ENCODE results near the gene MDN1. TPM values are rescaled to one million over a fixed set of nuclear protein-coding genes. Genes with fewer than 3 reads are reported as not detected.

Gene MDN1
- total RNA-seq, 1 experiment from 2014 or later = 53.6 TPM

DNA sequence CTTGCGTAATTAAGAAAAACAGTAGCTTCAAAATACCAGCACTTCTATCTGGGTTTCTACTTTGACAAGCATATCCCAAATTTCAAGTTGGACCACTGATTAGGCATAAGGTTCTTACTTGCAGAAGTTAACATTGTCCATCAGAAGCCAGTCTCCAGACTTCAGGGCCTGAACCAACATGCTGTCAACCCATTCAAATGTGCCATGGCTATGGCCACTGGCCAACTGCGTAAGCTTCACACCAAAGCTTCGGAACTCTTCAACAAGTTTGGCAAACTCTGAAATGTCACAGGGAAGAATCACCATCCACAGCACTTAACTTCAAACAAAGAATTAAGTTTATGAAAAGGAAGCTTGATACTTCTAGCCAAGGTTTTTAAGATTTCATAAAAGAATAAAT is 103.1 kb downstream of the MDN1 start:
- H3K4me3 ChIP-seq (replicated peaks in 1 of 2; ENCODE audit: low read depth in 1 of 2, low read length in 2 of 2) = no peak overlapping the region
- BruUV-seq (replicated peaks) = no TSS peak
- intact Hi-C loops (cut with micrococcal nuclease) = no loop called here
- no peak overlapping the region for H2AFZ ChIP-seq (ENCODE audit: low read depth, low read length, poor library complexity, severe bottlenecking)
- no peak for TF ChIP-seq EZH2phosphoT487 (IDR thresholded peaks at IDR 0.05; ENCODE audit: borderline replicate concordance)
- TF ChIP-seq CEBPB (IDR thresholded peaks at IDR 0.05; ENCODE audit: low read depth) = no peak
- no peak for TF ChIP-seq SRF (IDR thresholded peaks at IDR 0.05; ENCODE audit: low read depth)
- TF ChIP-seq ZFX (IDR thresholded peaks at IDR 0.05) = no peak
- no peak for TF ChIP-seq POLR2AphosphoS5 (IDR thresholded peaks at IDR 0.05; ENCODE audit: low read depth, low read length)
- TF ChIP-seq SIN3A (IDR thresholded peaks at IDR 0.05; ENCODE audit: low read depth) = no peak
- TF ChIP-seq EGR1 (IDR thresholded peaks at IDR 0.05; ENCODE audit: low read depth) = no peak
- no peak for TF ChIP-seq JUND (IDR thresholded peaks at IDR 0.05)
- TF ChIP-seq, protein P1, sequence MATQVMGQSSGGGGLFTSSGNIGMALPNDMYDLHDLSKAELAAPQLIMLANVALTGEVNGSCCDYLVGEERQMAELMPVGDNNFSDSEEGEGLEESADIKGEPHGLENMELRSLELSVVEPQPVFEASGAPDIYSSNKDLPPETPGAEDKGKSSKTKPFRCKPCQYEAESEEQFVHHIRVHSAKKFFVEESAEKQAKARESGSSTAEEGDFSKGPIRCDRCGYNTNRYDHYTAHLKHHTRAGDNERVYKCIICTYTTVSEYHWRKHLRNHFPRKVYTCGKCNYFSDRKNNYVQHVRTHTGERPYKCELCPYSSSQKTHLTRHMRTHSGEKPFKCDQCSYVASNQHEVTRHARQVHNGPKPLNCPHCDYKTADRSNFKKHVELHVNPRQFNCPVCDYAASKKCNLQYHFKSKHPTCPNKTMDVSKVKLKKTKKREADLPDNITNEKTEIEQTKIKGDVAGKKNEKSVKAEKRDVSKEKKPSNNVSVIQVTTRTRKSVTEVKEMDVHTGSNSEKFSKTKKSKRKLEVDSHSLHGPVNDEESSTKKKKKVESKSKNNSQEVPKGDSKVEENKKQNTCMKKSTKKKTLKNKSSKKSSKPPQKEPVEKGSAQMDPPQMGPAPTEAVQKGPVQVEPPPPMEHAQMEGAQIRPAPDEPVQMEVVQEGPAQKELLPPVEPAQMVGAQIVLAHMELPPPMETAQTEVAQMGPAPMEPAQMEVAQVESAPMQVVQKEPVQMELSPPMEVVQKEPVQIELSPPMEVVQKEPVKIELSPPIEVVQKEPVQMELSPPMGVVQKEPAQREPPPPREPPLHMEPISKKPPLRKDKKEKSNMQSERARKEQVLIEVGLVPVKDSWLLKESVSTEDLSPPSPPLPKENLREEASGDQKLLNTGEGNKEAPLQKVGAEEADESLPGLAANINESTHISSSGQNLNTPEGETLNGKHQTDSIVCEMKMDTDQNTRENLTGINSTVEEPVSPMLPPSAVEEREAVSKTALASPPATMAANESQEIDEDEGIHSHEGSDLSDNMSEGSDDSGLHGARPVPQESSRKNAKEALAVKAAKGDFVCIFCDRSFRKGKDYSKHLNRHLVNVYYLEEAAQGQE (IDR thresholded peaks at IDR 0.05; ENCODE audit: low read depth) = no peak
- TF ChIP-seq, protein P2, sequence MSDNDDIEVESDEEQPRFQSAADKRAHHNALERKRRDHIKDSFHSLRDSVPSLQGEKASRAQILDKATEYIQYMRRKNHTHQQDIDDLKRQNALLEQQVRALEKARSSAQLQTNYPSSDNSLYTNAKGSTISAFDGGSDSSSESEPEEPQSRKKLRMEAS (IDR thresholded peaks at IDR 0.05) = no peak
- TF ChIP-seq CBX3 (IDR thresholded peaks at IDR 0.05; ENCODE audit: low read depth) = no peak
- no peak for TF ChIP-seq YY1 (IDR thresholded peaks at IDR 0.05; ENCODE audit: extremely low read depth, insufficient replicate concordance, low read depth, low read length)
- no peak for TF ChIP-seq ELF1 (IDR thresholded peaks at IDR 0.05; ENCODE audit: borderline replicate concordance, low read depth)
- TF ChIP-seq EZH2 (IDR thresholded peaks at IDR 0.05) = no peak
- no peak for TF ChIP-seq POLR2A (IDR thresholded peaks at IDR 0.05; ENCODE audit: borderline replicate concordance, extremely low read depth, insufficient read depth, insufficient read length)
- TF ChIP-seq, protein P3, sequence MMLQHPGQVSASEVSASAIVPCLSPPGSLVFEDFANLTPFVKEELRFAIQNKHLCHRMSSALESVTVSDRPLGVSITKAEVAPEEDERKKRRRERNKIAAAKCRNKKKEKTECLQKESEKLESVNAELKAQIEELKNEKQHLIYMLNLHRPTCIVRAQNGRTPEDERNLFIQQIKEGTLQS (IDR thresholded peaks at IDR 0.05) = no peak
- no peak for TF ChIP-seq SP1 (IDR thresholded peaks at IDR 0.05; ENCODE audit: low read depth)
- no peak for TF ChIP-seq TCF7L2 (IDR thresholded peaks at IDR 0.05; ENCODE audit: borderline replicate concordance, extremely low read depth, insufficient read depth, insufficient read length)
- TF ChIP-seq ZNF274 (IDR thresholded peaks at IDR 0.05; ENCODE audit: low read depth, low read length) = no peak
- ChIA-PET POLR2A (no interaction called here), RAD21 (ENCODE audit: low non-redundant PET in 1 of 2, low total read pairs in 2 of 2, uncharacterized antibody in 2 of 2, unreplicated experiment in 2 of 2) (no interaction called here), CTCF (no interaction called here)
- H3K9me2 ChIP-seq (ENCODE audit: insufficient read depth) = no peaks in the 10 kb centered on the region
- ATAC-seq (no peak), DNase-seq (ENCODE audit: low read depth, low spot score) (no peak)
- no peaks in the 10 kb centered on the region for H3K4me1 ChIP-seq (ENCODE audit: control insufficient read depth in 1 of 2, insufficient read depth in 2 of 2, low read length in 2 of 2)
- peaks cover 57 to 58% of the 10 kb centered on the region in 2 experiments for H3K36me3 ChIP-seq (ENCODE audit: control insufficient read depth in 1 of 2, insufficient read depth in 2 of 2, low read length in 2 of 2)
- H3K27me3 ChIP-seq (ENCODE audit: insufficient read depth, low read length) = no peaks in the 10 kb centered on the region
- no peak overlapping the region for H3K4me2 ChIP-seq (ENCODE audit: low read length)
- no peaks in the 10 kb centered on the region for H3K9me3 ChIP-seq (ENCODE audit: control insufficient read depth in 1 of 2, insufficient read depth in 1 of 2, low read depth in 1 of 2, low read length in 2 of 2)
- no peaks in the 10 kb centered on the region for H4K20me1 ChIP-seq (ENCODE audit: insufficient read depth)
- H3K79me2 ChIP-seq (ENCODE audit: insufficient read depth, low read length) = no peaks in the 10 kb centered on the region; the same call in 1 of the 2 replicates
- H3K9ac ChIP-seq (ENCODE audit: low read length) = no peak overlapping the region
- H3K27ac ChIP-seq (ENCODE audit: low read depth, low read length) = no peak overlapping the region
